ENCODE data around the gene ADCY7.

Gene ADCY7

GRCh38 chr16:50351116-50351515, 84.8 kb downstream of the ADCY7 start:
- no peak for DNase-seq

- DNase-seq: no peak
These were observed 85.6 kb downstream of the ADCY7 start for GRCh38 chr16:50351952-50352351.

- DNase-seq: no peak
These were observed 87.7 kb downstream of the ADCY7 start for GRCh38 chr16:50354082-50354481.

GRCh38 chr16:50354629-50355456, 88.5 kb downstream of the ADCY7 start:
- DNase-seq: no peak

- DNase-seq: no peak
These were observed 93.3 kb downstream of the ADCY7 start for GRCh38 chr16:50359626-50360025.

- no peak for DNase-seq
These were observed 93.9 kb downstream of the ADCY7 start for GRCh38 chr16:50360033-50360778.

GRCh38 chr16:50360779-50361178, 94.4 kb downstream of the ADCY7 start:
- no peak for DNase-seq

GRCh38 chr16:50363656-50364055, 97.3 kb downstream of the ADCY7 start:
- DNase-seq: no peak

- DNase-seq: no peak
These were observed 99.6 kb downstream of the ADCY7 start for GRCh38 chr16:50365791-50366575.

Data from CD4-positive, alpha-beta T cell treated with Interleukin-17A for 4 hours (primary cell).